ENCODE results near the gene EIF3M. TPM values are rescaled to one million over a fixed set of nuclear protein-coding genes. Genes with fewer than 3 reads are reported as not detected.
"Not testable (repeated sequence)": the region's sequence is repeated elsewhere in the genome, so short reads cannot be mapped to it uniquely, and the experiment has no call there.

EIF3M gene
- total RNA-seq, 1 donor from 2014 or later: 387 TPM

- DNase-seq (ENCODE audit: extremely low read depth, low read depth, low spot score): no peak
Observed at GRCh38 chr11:32594272-32594671, 10.6 kb downstream of the EIF3M start.

- not testable (repeated sequence) for DNase-seq (ENCODE audit: extremely low read depth, low read depth, low spot score)
Observed at GRCh38 chr11:32596114-32596513, 12.5 kb downstream of the EIF3M start.

DNA sequence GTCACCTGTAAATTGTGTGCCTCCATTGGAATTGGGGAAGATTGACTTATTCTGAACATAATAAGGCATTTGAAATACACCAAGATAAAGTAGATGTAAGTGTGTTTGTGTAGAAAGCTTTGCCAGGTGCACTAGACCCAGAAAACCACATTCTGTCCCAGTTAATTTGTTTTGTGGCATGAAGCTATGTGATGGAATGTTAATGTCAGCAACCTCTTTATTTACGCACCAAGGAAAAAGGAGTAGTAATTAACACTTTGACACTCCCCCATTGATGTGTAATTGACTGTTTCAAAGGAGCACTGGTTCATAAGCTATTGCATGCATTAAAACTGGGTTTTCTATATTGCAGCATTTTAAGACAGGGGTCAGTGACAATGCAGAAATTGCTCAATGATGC, 14.3 kb downstream of the EIF3M start:
- DNase-seq (ENCODE audit: extremely low read depth, low read depth, low spot score): no peak

GRCh38 chr11:32602657-32603415, 19.2 kb downstream of the EIF3M start:
- no peak for DNase-seq (ENCODE audit: extremely low read depth, low read depth, low spot score)

DNA sequence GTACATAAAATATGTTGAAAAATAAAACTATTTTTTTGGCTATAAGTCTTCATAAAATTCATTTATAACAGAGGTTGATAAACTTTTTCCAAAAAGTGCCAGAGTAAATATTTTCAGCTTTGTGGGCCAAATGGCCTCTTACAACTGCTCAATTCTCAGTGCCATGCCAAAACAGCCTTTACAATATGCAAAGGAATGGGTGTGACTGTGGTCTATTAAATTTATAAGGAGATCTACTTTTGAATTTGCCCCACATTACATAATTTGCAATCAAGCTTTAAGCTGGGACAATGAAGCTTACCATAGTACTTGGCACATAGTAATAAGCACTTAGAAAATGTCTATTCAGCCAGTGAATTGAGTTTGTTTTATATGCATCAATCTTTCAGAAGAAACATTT, 22.6 kb downstream of the EIF3M start:
- no peak for DNase-seq (ENCODE audit: extremely low read depth, low read depth, low spot score)

DNA sequence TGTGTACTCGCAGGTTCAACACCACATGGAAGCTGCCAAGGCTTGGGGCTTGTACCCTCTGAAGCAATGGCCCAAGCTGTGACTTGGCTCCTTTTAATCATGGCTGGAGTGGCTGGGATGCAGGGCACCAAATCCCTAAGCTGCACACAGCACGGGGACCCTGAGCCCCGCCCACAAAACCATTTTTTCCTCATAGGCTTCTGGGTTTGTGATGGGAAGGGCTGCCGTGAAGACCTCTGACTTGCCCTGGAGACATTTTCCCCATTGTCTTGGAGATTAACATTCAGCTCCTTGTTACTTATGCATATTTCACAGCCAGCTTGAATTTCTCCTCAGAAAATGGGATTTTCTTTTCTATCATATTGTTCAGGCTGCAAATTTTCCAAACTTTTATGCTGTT, 25.2 kb downstream of the EIF3M start:
- DNase-seq (ENCODE audit: extremely low read depth, low read depth, low spot score): not testable (repeated sequence)

DNA sequence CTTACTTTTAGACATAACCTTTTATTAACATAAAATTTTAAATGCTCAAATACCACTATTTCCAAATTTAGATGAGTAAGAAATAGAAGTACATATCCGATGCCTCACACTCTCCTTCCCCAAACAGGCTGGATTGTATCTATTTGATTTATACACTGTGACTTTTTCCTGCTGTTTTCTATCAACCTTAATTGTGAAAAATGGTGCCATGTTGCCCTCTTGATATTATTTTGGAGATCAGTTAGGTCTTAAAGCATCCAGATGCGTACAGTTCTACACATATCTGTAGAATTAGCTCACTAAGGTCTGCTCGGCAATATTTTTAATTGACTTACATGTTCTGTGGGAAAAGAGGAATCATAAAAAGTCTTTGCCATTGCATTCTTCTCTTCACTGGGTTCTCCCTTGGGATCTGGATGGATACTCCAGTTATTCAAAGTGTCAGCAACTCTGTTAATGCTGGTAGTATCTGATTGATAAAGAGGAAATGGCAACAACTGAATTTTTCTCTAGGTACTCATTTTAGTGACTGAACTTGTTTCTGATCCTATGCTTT, 27.2 kb downstream of the EIF3M start:
- DNase-seq (ENCODE audit: extremely low read depth, low read depth, low spot score): no peak

- DNase-seq (ENCODE audit: extremely low read depth, low read depth, low spot score): no peak
Observed at GRCh38 chr11:32613500-32614151, 30.0 kb downstream of the EIF3M start.

- DNase-seq (ENCODE audit: extremely low read depth, low read depth, low spot score): no peak
Observed at GRCh38 chr11:32615422-32615821, 31.8 kb downstream of the EIF3M start.

- no peak for DNase-seq (ENCODE audit: extremely low read depth, low read depth, low spot score)
Observed at GRCh38 chr11:32616903-32617302, 33.3 kb downstream of the EIF3M start.

GRCh38 chr11:32630844-32631243, 47.2 kb downstream of the EIF3M start:
- DNase-seq (ENCODE audit: extremely low read depth, low read depth, low spot score): no peak

DNA sequence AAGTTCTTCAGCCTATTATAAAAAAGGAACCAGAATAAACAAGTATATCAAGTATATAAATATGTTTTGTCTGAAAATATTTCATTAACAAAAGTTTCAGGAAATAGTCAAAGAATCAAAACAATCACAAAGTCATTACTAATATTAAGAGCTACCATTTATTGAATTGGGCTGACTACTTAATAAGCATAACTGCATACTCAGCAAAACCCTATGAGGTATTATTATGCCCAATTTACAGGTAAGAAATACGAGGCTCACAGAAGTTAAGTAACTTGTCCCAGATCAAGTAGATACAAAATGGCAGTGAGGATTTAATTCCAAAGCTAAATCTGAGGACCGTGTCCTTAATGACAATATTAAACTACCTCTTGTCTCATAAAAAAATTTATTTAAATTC, 52.2 kb downstream of the EIF3M start:
- DNase-seq (ENCODE audit: extremely low read depth, low read depth, low spot score): no peak

DNA sequence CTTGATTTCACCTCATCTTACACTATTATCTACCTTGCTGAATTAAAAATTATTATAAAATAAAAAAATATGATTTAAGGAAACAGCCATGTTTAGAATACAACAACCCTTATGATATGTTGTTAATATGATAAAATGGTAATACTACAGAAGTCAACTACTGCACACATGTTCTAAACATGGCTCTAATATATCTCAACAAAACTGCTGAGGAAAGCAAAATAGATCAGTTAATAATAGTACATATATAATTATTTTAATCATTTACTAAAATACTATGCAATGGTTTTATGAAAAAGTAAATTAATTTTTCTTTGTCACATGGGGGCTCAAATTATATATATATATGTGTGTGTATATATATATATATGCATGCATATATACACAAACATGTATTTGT, 57.7 kb downstream of the EIF3M start:
- no peak for DNase-seq (ENCODE audit: extremely low read depth, low read depth, low spot score)

DNA sequence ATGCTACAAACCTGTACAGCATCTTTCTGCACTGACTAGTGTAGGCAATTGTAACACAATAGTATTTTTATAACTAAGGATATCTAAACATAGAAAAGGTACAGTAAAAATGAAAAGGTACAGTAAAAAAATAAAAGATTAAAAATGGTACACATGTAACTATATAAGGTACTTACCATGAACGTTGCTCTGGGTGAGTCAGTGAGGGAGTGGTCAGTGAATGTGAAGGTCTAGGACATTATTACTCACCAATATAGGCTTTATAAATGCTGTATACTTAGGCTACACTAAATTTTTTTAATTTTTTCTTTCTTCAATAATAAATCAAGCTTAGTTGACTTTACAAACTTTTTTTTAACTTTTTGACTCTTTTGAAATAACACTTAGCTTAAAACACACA, 59.9 kb downstream of the EIF3M start:
- DNase-seq (ENCODE audit: extremely low read depth, low read depth, low spot score): no peak

Other genes starting within 250 kb of the EIF3M start
- gene WT1, start 148.3 kb upstream of the EIF3M start, total RNA-seq: 1.1 and 1.4 TPM in 2 replicates
- gene CCDC73, start 210.8 kb downstream of the EIF3M start, total RNA-seq: not detected in 2 replicates
- gene PRRG4, start 246.1 kb downstream of the EIF3M start, total RNA-seq: 0.44 and 0.88 TPM in 2 replicates

All from glomerular endothelial cell (primary cell).